ENCODE data around the gene ATF7IP2.

Gene ATF7IP2

GRCh38 chr16:10518479-10519041, 132.7 kb downstream of the ATF7IP2 start:
- no peak for DNase-seq

GRCh38 chr16:10519297-10519696, 133.4 kb downstream of the ATF7IP2 start:
- no peak for DNase-seq

GRCh38 chr16:10519929-10520868, 134.3 kb downstream of the ATF7IP2 start:
- DNase-seq: no peak

- DNase-seq: no peak
These were observed 135.2 kb downstream of the ATF7IP2 start for GRCh38 chr16:10520869-10521578.

GRCh38 chr16:10521681-10522274, 135.9 kb downstream of the ATF7IP2 start:
- peak; percentile 64 for DNase-seq

- DNase-seq: no peak
These were observed 137.1 kb downstream of the ATF7IP2 start for GRCh38 chr16:10522966-10523365.

GRCh38 chr16:10525214-10525825, 139.5 kb downstream of the ATF7IP2 start:
- DNase-seq: no peak

- no peak for DNase-seq
These were observed 141.1 kb downstream of the ATF7IP2 start for GRCh38 chr16:10526962-10527361.

- no peak for DNase-seq
These were observed 142.8 kb downstream of the ATF7IP2 start for GRCh38 chr16:10528635-10529034.

- no peak for DNase-seq
These were observed 144.2 kb downstream of the ATF7IP2 start for GRCh38 chr16:10529895-10530669.

- DNase-seq: no peak
These were observed 144.8 kb downstream of the ATF7IP2 start for GRCh38 chr16:10530685-10531084.

- DNase-seq: no peak
These were observed 145.7 kb downstream of the ATF7IP2 start for GRCh38 chr16:10531582-10531981.

Data from MV-4-11 (cell line).